K562 (cell line): Measurements from ENCODE around the gene HOXB1. TPM values are rescaled to one million over a fixed set of nuclear protein-coding genes. Genes with fewer than 3 reads are reported as not detected.
A peak's percentile ranks its signal among the peaks of the same experiment; 100 is the strongest.

ENCODE experiments used
- ATF2 ChIP-seq: sonication (generic); formaldehyde crosslinking; IDR thresholded peaks from 2 replicates; pipeline ENCODE4 v1.8.1; 2022; ENCODE audit warnings: missing genetic modification reagents
- BRF2 ChIP-seq: IDR thresholded peaks from 3 replicates; pipeline ENCODE4 v1.6.1; 2011; ENCODE audit warnings: borderline replicate concordance, mild to moderate bottlenecking; ENCODE audit not compliant: insufficient read length, insufficient read depth
- CREB1 ChIP-seq, 2 experiments: sonication (generic) in 1 of 2; formaldehyde crosslinking in 1 of 2; IDR thresholded peaks; 2 replicates each; pipeline versions ENCODE4 v1.6.1 to v1.8.0; 2012 to 2022; ENCODE audit warnings: inconsistent platforms in 1 of 2, mild to moderate bottlenecking in 1 of 2, missing genetic modification reagents in 1 of 2, moderate library complexity in 1 of 2
- FOXP4 ChIP-seq: sonication (generic); formaldehyde crosslinking; IDR thresholded peaks from 2 replicates; pipeline ENCODE4 v1.8.0; 2022; ENCODE audit warnings: mild to moderate bottlenecking, missing genetic modification reagents, borderline replicate concordance
- NEUROD1 ChIP-seq: fragments of 150-350 bp; IDR thresholded peaks from 2 replicates; pipeline ENCODE4 v1.6.1; 2014; ENCODE audit warnings: borderline replicate concordance, low read length, low read depth; ENCODE audit not compliant: partially characterized antibody
- PHF20 ChIP-seq: fragments of 450-650 bp; IDR thresholded peaks from 2 replicates; pipeline ENCODE4 v1.6.1; 2018; ENCODE audit not compliant: partially characterized antibody
- SUPT5H ChIP-seq: fragments of 450-650 bp; IDR thresholded peaks from 2 replicates; pipeline ENCODE4 v1.6.1; 2016
- TAL1 ChIP-seq: fragments of 450-650 bp; IDR thresholded peaks from 2 replicates; pipeline ENCODE4 v1.6.1; 2016; ENCODE audit warnings: mild to moderate bottlenecking
- THRAP3 ChIP-seq: fragments of 450-650 bp; IDR thresholded peaks from 2 replicates; pipeline ENCODE4 v1.6.1; 2016; ENCODE audit warnings: mild to moderate bottlenecking, inconsistent platforms, borderline replicate concordance
- ZBTB2 ChIP-seq: fragments of 450-650 bp; IDR thresholded peaks from 2 replicates; pipeline ENCODE4 v1.6.1; 2016; ENCODE audit warnings: antibody characterized with exemption
- ZBTB33 ChIP-seq: sonication (generic); formaldehyde crosslinking; IDR thresholded peaks from 2 replicates; pipeline ENCODE4 v1.8.1; 2023; ENCODE audit warnings: mild to moderate bottlenecking, missing genetic modification reagents
- ZFX ChIP-seq: sonication (generic); formaldehyde crosslinking; IDR thresholded peaks from 2 replicates; pipeline ENCODE4 v1.8.0; 2022; ENCODE audit warnings: mild to moderate bottlenecking, missing genetic modification reagents, moderate library complexity
- ZHX1 ChIP-seq: fragments of 150-350 bp; conservative IDR thresholded peaks from 2 replicates; pipeline ENCODE4 v1.6.1; 2014; ENCODE audit warnings: low read length
- ZNF408 ChIP-seq: fragments of 250-450 bp; sonication (Bioruptor Pico); IDR thresholded peaks from 2 replicates; pipeline ENCODE4 v1.4.0; 2020; ENCODE audit warnings: low read depth, mild to moderate bottlenecking, moderate library complexity
- polyA plus RNA-seq, 8 experiments: library from polyadenylated mRNA; depleted of rRNA in 4 of 8; stranded (reverse) in 5 of 8; unstranded in 3 of 8; fragments of >200 nt; fragmentation: Nextera tagmentation in 2 of 8; fragmentation: Illumina TruSeq in 1 of 8; extraction: Ambion mirVana in 2 of 8; extraction: Trizol in 1 of 8; gene quantifications; 2 replicates each; pipeline versions ENCODE4 v1.2.1 to v1.2.3, GENCODE V29; 2011 to 2014; ENCODE audit warnings: inconsistent platforms in 1 of 8, missing spikeins in 1 of 8
- total RNA-seq, 7 experiments: library from RNA; depleted of rRNA in 6 of 7; stranded (reverse); fragments of >200 nt in 6 of 7; fragmentation: Illumina TruSeq in 2 of 7; extraction: Trizol in 2 of 7; gene quantifications; 2 replicates each; pipeline versions ENCODE4 v1.2.1 to v1.2.3, GENCODE V29; 2011 to 2021; ENCODE audit warnings: low replicate concordance in 1 of 7

Gene HOXB1
- total and polyA plus RNA-seq, 9 of the 15 experiments (the other 6 are each of a cell fraction or from before 2014, with no cell fraction given), result 0.04 TPM; not detected in 8

GRCh38 chr17:48488548-48489106 is 42.2 kb downstream of the HOXB1 start (continued):
- no peak for TF ChIP-seq ZHX1
- no peak for TF ChIP-seq THRAP3
- no peak for TF ChIP-seq ZBTB33 (CRISPR knock-in tag)
- TF ChIP-seq CREB1 (IDR thresholded peaks at IDR 0.05), result peak; percentile 35; the same call in 1 of the 2 replicates
- TF ChIP-seq CREB1 (CRISPR knock-in tag; IDR thresholded peaks at IDR 0.05), result no peak
- peak; percentile 24 for TF ChIP-seq NEUROD1
- no peak for TF ChIP-seq ZNF408 (CRISPR knock-in tag)
- no peak for TF ChIP-seq ATF2 (CRISPR knock-in tag)
- TF ChIP-seq PHF20, result no peak
- TF ChIP-seq ZFX (CRISPR knock-in tag), result peak; percentile 44; the same call in 1 of the 2 replicates
- TF ChIP-seq BRF2, result no peak
- TF ChIP-seq FOXP4 (CRISPR knock-in tag), result no peak
- peak; percentile 91 for TF ChIP-seq TAL1
- no peak for TF ChIP-seq SUPT5H
- peak; percentile 81; the same call in 1 of the 2 replicates for TF ChIP-seq ZBTB2
